ENCODE results near the gene SRRM3. TPM values are rescaled to one million over a fixed set of nuclear protein-coding genes. Genes with fewer than 3 reads are reported as not detected.

SRRM3 gene
- total RNA-seq, 1 experiment from 2014 or later, result not detected

Other genes starting within 250 kb of the SRRM3 start
- 26.8 and 27.8 TPM in 2 replicates for gene TMEM120A, start 207.3 kb upstream of the SRRM3 start, total RNA-seq (2014; rRNA removed; shearing (Covaris generic))
- 59.4 and 81.9 TPM in 2 replicates for gene STYXL1, start 153.9 kb upstream of the SRRM3 start, total RNA-seq (2014; rRNA removed; shearing (Covaris generic))
- gene MDH2, start 153.8 kb upstream of the SRRM3 start, total RNA-seq (2014; rRNA removed; shearing (Covaris generic)), result 84.1 and 97.4 TPM in 2 replicates
- gene HSPB1, start 100.8 kb downstream of the SRRM3 start, total RNA-seq (2014; rRNA removed; shearing (Covaris generic)), result 147 and 157 TPM in 2 replicates
- 80.4 and 89.8 TPM in 2 replicates for gene YWHAG, start 157.1 kb downstream of the SRRM3 start, total RNA-seq (2014; rRNA removed; shearing (Covaris generic))
- gene SSC4D, start 207.8 kb downstream of the SRRM3 start, total RNA-seq (2014; rRNA removed; shearing (Covaris generic)), result 0.10 and 0.60 TPM in 2 replicates
- gene ZP3, start 223.1 kb downstream of the SRRM3 start, total RNA-seq (2014; rRNA removed; shearing (Covaris generic)), result 5.5 and 6.1 TPM in 2 replicates